Endothelial cell (in vitro differentiated cells): ENCODE data around the gene PDF. TPM values are rescaled to one million over a fixed set of nuclear protein-coding genes. Genes with fewer than 3 reads are reported as not detected.

ENCODE experiments used
- DNase-seq: peaks from one replicate; pipeline ENCODE4 v3.0.0; 2021; ENCODE audit warnings: low spot score
- H3K27ac Mint-ChIP-seq: one replicate; pipeline ENCODE4 v1.8.0; 2021; ENCODE audit warnings: mixed read lengths, inconsistent platforms; ENCODE audit not compliant: unreplicated experiment
- H3K27me3 Mint-ChIP-seq: one replicate; pipeline ENCODE4 v1.8.0; 2021; ENCODE audit warnings: mild to moderate bottlenecking, moderate library complexity, mixed read lengths, inconsistent platforms; ENCODE audit not compliant: unreplicated experiment
- H3K36me3 Mint-ChIP-seq: one replicate; pipeline ENCODE4 v1.8.0; 2021; ENCODE audit warnings: mild to moderate bottlenecking, low read depth, mixed read lengths, inconsistent platforms; ENCODE audit not compliant: unreplicated experiment
- H3K4me1 Mint-ChIP-seq: one replicate; pipeline ENCODE4 v1.8.0; 2021; ENCODE audit warnings: mild to moderate bottlenecking, mixed read lengths, inconsistent platforms; ENCODE audit not compliant: unreplicated experiment
- H3K4me3 Mint-ChIP-seq: one replicate; pipeline ENCODE4 v1.8.0; 2021; ENCODE audit warnings: mild to moderate bottlenecking, mixed read lengths, inconsistent platforms; ENCODE audit not compliant: unreplicated experiment
- H3K9me3 Mint-ChIP-seq: one replicate; pipeline ENCODE4 v1.8.0; 2021; ENCODE audit warnings: mixed read lengths, inconsistent platforms; ENCODE audit not compliant: unreplicated experiment
- total RNA-seq: library from RNA; stranded (reverse); fragmentation: NEBNext Ultra II Directional; extraction: Animal tissue kit (Norgen Biotek cat#: 25700); gene quantifications from one replicate; pipeline ENCODE4 v1.2.1, GENCODE V29; 2021; ENCODE audit not compliant: unreplicated experiment
- TF ChIP-seq, protein P1 (sequence below): fragments of 200-600 bp; sonication (generic); IDR thresholded peaks from one replicate; pipeline ENCODE4 v1.5.0; 2021; ENCODE audit warnings: antibody characterized with exemption; ENCODE audit not compliant: unreplicated experiment

The PDF gene
- total RNA-seq, 1 donor from 2014 or later, result 11.4 TPM

DNA sequence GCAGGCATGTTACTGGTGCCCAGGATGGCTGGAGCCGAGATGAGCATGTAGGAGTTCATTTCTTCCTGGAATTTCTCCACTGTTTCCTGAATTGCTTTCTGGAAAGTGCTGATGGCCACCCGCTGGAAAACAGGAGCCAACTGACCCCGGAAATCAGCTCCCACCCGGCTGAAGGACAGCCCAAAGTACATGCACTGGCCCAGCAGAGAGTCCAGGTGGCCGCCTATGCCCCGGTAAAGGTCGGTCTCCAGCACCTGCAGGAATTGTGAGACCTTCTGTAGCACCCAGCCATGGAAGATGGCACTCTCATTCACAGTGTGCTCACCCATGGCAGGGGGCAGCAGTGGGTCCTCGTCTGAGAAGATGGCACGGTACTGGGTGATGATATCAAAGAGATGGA is 4.3 kb upstream of the PDF start:
- peaks cover 14% of the 10 kb centered on the region for H3K4me1 Mint-ChIP-seq
- TF ChIP-seq, protein P1, sequence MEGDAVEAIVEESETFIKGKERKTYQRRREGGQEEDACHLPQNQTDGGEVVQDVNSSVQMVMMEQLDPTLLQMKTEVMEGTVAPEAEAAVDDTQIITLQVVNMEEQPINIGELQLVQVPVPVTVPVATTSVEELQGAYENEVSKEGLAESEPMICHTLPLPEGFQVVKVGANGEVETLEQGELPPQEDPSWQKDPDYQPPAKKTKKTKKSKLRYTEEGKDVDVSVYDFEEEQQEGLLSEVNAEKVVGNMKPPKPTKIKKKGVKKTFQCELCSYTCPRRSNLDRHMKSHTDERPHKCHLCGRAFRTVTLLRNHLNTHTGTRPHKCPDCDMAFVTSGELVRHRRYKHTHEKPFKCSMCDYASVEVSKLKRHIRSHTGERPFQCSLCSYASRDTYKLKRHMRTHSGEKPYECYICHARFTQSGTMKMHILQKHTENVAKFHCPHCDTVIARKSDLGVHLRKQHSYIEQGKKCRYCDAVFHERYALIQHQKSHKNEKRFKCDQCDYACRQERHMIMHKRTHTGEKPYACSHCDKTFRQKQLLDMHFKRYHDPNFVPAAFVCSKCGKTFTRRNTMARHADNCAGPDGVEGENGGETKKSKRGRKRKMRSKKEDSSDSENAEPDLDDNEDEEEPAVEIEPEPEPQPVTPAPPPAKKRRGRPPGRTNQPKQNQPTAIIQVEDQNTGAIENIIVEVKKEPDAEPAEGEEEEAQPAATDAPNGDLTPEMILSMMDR, result no peak
- H3K27me3 Mint-ChIP-seq, result peaks cover 9% of the 10 kb centered on the region
- peaks cover 38% of the 10 kb centered on the region for H3K36me3 Mint-ChIP-seq
- H3K4me3 Mint-ChIP-seq, result no peak overlapping the region
- no peak for DNase-seq
- H3K9me3 Mint-ChIP-seq, result no peaks in the 10 kb centered on the region
- H3K27ac Mint-ChIP-seq, result no peak overlapping the region

DNA sequence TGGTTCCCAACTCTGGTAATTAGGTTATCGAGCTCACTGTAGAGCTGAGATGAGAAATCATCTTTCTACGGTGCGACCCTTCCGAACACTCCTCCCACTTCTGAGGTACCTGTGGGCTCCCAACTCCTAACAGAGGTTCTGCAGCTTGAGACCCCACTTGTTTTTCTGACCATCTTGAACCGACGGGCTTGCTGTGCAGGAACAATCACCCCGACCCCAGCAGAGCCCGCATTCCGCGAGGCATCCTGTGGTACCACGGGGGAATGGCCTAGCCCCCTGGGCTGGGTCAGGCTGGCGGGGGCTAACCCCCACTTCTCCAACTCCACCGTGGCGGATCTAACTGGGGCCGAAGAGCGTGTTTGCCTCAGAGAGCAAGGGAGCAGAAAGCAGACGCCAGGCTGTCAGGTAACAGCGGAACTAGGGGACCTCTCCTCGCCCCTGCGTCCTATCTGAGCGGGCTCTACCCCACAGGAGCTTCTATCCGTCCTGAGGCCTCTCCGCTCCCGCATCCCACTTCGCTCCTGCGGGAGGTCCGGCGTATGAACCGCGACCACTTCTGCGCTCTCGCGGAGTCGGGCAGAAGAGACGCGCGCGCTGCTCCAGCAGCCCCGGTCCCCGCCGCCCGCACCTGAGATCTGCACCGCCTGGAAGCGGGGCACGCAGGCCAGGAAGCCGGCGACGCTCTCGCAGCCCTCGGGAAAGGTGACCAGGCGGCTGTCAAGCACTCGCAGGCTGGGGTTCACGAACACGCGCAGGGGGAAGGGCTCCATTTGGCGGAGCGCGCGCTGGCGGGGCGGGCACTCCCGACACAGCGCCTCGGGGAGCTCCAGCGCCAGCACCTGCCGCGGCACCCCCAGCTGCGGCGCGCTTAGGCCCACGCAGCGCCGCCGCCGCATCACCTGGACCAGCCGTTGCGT is 761 bp downstream of the PDF start:
- H3K9me3 Mint-ChIP-seq, result no peaks in the 10 kb centered on the region
- peaks cover 32% of the 10 kb centered on the region for H3K36me3 Mint-ChIP-seq
- peak overlapping the region; percentile 88 for H3K4me3 Mint-ChIP-seq
- H3K27me3 Mint-ChIP-seq, result peaks cover 12% of the 10 kb centered on the region
- TF ChIP-seq, protein P1, result no peak
- peaks cover 14% of the 10 kb centered on the region for H3K4me1 Mint-ChIP-seq
- peak; percentile 34 for DNase-seq
- H3K27ac Mint-ChIP-seq, result peak overlapping the region; percentile 24

DNA sequence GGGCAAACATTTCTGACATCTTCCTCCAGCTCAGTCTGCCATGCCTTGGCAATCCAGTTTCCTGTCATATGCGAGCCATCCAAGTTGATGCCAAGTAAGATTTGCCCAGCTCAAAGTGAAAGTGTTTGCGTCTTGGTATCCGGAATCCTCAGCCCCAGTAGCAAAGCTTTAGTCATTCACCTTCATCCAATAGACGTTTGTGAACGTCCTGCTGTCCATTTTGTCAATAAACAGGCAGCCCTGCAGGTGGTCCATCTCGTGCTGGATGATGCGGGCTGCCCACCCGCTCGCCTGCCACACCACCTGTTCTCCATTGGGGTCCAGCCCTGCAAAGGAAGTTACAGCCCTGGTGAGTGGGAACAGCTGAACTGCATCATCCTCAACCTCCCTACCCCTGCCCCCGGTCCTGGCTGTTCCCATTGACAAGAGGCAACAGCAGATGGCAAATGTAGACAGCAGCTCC is 1.5 kb downstream of the PDF start:
- TF ChIP-seq, protein P1, result no peak
- no peaks in the 10 kb centered on the region for H3K9me3 Mint-ChIP-seq
- H3K27ac Mint-ChIP-seq, result no peak overlapping the region
- peaks cover 14% of the 10 kb centered on the region for H3K4me1 Mint-ChIP-seq
- H3K4me3 Mint-ChIP-seq, result peak overlapping the region; percentile 88
- DNase-seq, result no peak
- peaks cover 13% of the 10 kb centered on the region for H3K27me3 Mint-ChIP-seq
- H3K36me3 Mint-ChIP-seq, result peaks cover 32% of the 10 kb centered on the region

DNA sequence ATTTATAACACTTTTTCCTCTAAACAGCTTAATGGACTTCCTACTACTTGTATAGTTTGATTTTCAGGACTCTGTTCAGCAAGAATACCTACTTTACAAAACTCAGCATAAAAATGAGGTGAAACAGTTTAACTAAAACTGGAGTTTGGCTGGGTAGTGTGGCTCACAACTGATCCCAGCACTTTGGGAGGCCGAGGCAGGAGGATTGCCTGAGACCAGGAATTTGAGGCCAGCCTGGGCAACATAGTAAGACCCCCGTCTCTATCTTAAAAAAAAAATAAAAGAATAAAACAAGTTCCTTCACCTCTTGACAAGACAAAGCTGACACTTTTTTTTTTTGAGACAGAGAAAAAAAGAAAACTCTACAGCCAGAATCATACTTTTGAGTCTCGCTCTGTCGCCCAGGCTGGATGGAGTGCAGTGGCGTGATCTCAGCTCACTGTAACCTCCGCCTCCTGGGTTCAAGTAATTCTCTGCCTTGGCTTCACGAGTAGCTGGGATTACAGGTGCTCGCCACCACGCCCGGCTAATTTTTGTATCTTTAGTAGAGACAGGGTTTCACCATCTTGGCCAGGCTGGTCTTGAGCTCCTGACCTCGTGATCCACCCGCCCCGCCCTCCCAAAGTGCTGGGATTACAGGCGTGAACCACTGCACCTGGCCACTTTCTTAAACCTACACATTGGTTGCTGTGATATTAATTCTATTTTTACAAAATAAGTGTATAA is 2.6 kb downstream of the PDF start:
- H3K36me3 Mint-ChIP-seq, result peaks cover 29% of the 10 kb centered on the region
- TF ChIP-seq, protein P1, result no peak
- peaks cover 13% of the 10 kb centered on the region for H3K27me3 Mint-ChIP-seq
- H3K27ac Mint-ChIP-seq, result peak overlapping the region; percentile 18
- no peaks in the 10 kb centered on the region for H3K9me3 Mint-ChIP-seq
- peaks cover 14% of the 10 kb centered on the region for H3K4me1 Mint-ChIP-seq
- no peak overlapping the region for H3K4me3 Mint-ChIP-seq
- DNase-seq, result no peak
